K562 (cell line): ENCODE measurements around the gene HTT-AS. TPM values are rescaled to one million over a fixed set of nuclear protein-coding genes. Genes with fewer than 3 reads are reported as not detected.

ENCODE experiments used
- ATAC-seq: fragments of 200-7000 bp; cut with Tn5 transposase; 3 replicates; pipeline ENCODE4 v1.9.1; 2020; ENCODE audit warnings: moderate library complexity
- BruUV-seq: library from RNA; stranded (reverse); fragments of 400-500 nt; replicated peaks from 2 replicates; lab custom pipeline; 2021; lab: Mats Ljungman, UMichigan
- CTCF ChIA-PET: fragments of 300-600 bp; formaldehyde crosslinking; extraction: SDS; loops from one replicate; lab custom pipeline; 2021; ENCODE audit warnings: low intra/inter-chr PET ratio; lab: Yijun Ruan, JAX
- POLR2A ChIA-PET: fragments of 300-600, 350-650 bp; sonication (Branson Sonifier 250); formaldehyde crosslinking; extraction: SDS; loops from one replicate; lab custom pipeline; 2021; ENCODE audit warnings: antibody characterized with exemption, inconsistent platforms; lab: Yijun Ruan, JAX
- DNase-seq, 4 experiments: peaks; one replicate each; pipeline versions ENCODE4 v3.0.0 to v3.0.0-alpha.2; 2011 to 2018; ENCODE audit warnings: low spot score in 3 of 4, mixed read lengths in 3 of 4; ENCODE audit errors: extremely low read depth in 1 of 4
- FAIRE-seq: peaks from 2 replicates; lab custom pipeline; 2011; peaks lifted over from hg19 to GRCh38; lab: Jason Lieb, UNC
- H2AFZ ChIP-seq: 2 replicates; pipeline ENCODE4 v1.6.0; 2011; ENCODE audit warnings: low read depth, low read length, control low read depth, inconsistent platforms
- H3K27ac ChIP-seq: fragments of 200-600 bp; 3 replicates; pipeline ENCODE4 v1.8.0; 2011; ENCODE audit warnings: low read depth, mild to moderate bottlenecking, control low read depth, inconsistent platforms, low read length, moderate library complexity, mixed read lengths; ENCODE audit errors: extremely low read depth
- H3K27me3 ChIP-seq, 2 experiments: fragments of 300-600 bp in 1 of 2; 2 replicates in 1 of 2; 3 replicates in 1 of 2; pipeline versions ENCODE4 v1.6.0 to v1.8.0; 2011; ENCODE audit warnings: inconsistent platforms in 2 of 2, low read length in 2 of 2, mild to moderate bottlenecking in 1 of 2, mixed read lengths in 1 of 2, moderate library complexity in 1 of 2; ENCODE audit not compliant: control insufficient read depth in 2 of 2, insufficient read depth in 2 of 2
- H3K36me3 ChIP-seq: fragments of 300-600 bp; 3 replicates; pipeline ENCODE4 v1.8.0; 2011; ENCODE audit warnings: mild to moderate bottlenecking, low read length, inconsistent platforms; ENCODE audit not compliant: control insufficient read depth, insufficient read depth
- H3K4me1 ChIP-seq, 2 experiments: fragments of 200-600 bp in 1 of 2; replicated peaks in 1 of 2; 2 replicates in 1 of 2; 3 replicates in 1 of 2; pipeline versions ENCODE4 v1.5.1 to v1.8.0; 2011; ENCODE audit warnings: inconsistent platforms in 2 of 2, low read length in 2 of 2, mild to moderate bottlenecking in 1 of 2, mixed read lengths in 1 of 2, moderate library complexity in 1 of 2; ENCODE audit not compliant: control insufficient read depth in 2 of 2, insufficient read depth in 2 of 2
- H3K4me2 ChIP-seq: 2 replicates; pipeline ENCODE4 v1.6.1; 2011; ENCODE audit warnings: low read length, control low read depth, inconsistent platforms, mixed read lengths; ENCODE audit not compliant: insufficient read depth
- H3K4me3 ChIP-seq: fragments of 200-600 bp; sonication (generic), shearing (Covaris generic); 2 replicates; pipeline ENCODE4 v1.5.1; 2016; ENCODE audit warnings: control low read depth, inconsistent platforms
- H3K79me2 ChIP-seq: fragments of 200-600 bp; 3 replicates; pipeline ENCODE4 v1.8.0; 2011; ENCODE audit warnings: low read length, inconsistent platforms; ENCODE audit not compliant: control insufficient read depth, insufficient read depth
- H3K9ac ChIP-seq, 2 experiments: 2 replicates each; pipeline versions ENCODE4 v1.6.0 to v1.6.1; 2011; ENCODE audit warnings: low read depth in 2 of 2, low read length in 2 of 2, control low read depth in 1 of 2, inconsistent platforms in 1 of 2, mild to moderate bottlenecking in 1 of 2, mixed read lengths in 1 of 2; ENCODE audit not compliant: insufficient read depth in 1 of 2
- H3K9me1 ChIP-seq: one replicate; pipeline ENCODE4 v1.6.0; 2011; ENCODE audit warnings: inconsistent platforms, mild to moderate bottlenecking, low read length, moderate library complexity; ENCODE audit not compliant: control insufficient read depth, insufficient read depth
- H3K9me3 ChIP-seq: replicated peaks from 2 replicates; pipeline ENCODE4 v1.5.1; 2011; ENCODE audit warnings: low read depth, low read length, inconsistent platforms; ENCODE audit not compliant: control insufficient read depth, insufficient read depth
- H4K20me1 ChIP-seq: replicated peaks from 2 replicates; pipeline ENCODE4 v1.6.1; 2011; ENCODE audit warnings: low read length, inconsistent platforms, mixed read lengths; ENCODE audit not compliant: control insufficient read depth, insufficient read depth
- CREB5 ChIP-seq: fragments of 250-450 bp; sonication (Bioruptor Pico); IDR thresholded peaks from 2 replicates; pipeline ENCODE4 v1.5.0; 2020; ENCODE audit warnings: mild to moderate bottlenecking
- PRPF4 ChIP-seq: fragments of 200-400 bp; formaldehyde crosslinking; IDR thresholded peaks from one replicate; pipeline ENCODE4 v1.6.1; 2017; ENCODE audit warnings: low read length, low read depth, mild to moderate bottlenecking; ENCODE audit not compliant: insufficient read depth, poor library complexity, severe bottlenecking
- SPI1 ChIP-seq: IDR thresholded peaks from 2 replicates; pipeline ENCODE4 v1.6.1; 2011; ENCODE audit warnings: low read depth, low read length, control low read depth, borderline replicate concordance
- SRF ChIP-seq, 2 experiments: fragments of 250-450, 450-650 bp in 1 of 2; sonication (Bioruptor Pico) in 1 of 2; sonication (generic) in 1 of 2; formaldehyde crosslinking; IDR thresholded peaks; 2 replicates each; pipeline versions ENCODE4 v1.5.0 to v1.5.1; 2020 to 2022; ENCODE audit warnings: mild to moderate bottlenecking in 1 of 2, missing genetic modification reagents in 1 of 2
- WGBS: fragments of 100-300 bp; shearing (Covaris generic); methylation state at CpG from one replicate; pipeline ENCODE4 v1.1.6; 2016; ENCODE audit warnings: low coverage, mixed read lengths; ENCODE audit not compliant: insufficient coverage; ENCODE audit errors: missing lambda C conversion rate; 5-methylcytosine and 5-hydroxymethylcytosine counted together
- in situ Hi-C: fragments of 300-500 bp; cut with MboI; formaldehyde crosslinking; loops from 4 replicates; pipeline ENCODE4 v1.15.0; 2018; ENCODE audit warnings: inconsistent platforms, mixed read lengths
- intact Hi-C: fragments of 100-400 bp; cut with micrococcal nuclease; formaldehyde crosslinking; loops from 2 replicates; pipeline ENCODE4 v1.14.2; 2022
- polyA plus RNA-seq, 8 experiments: library from polyadenylated mRNA; depleted of rRNA in 4 of 8; stranded (reverse) in 5 of 8; unstranded in 3 of 8; fragments of >200 nt; fragmentation: Nextera tagmentation in 2 of 8; fragmentation: Illumina TruSeq in 1 of 8; extraction: Ambion mirVana in 2 of 8; extraction: Trizol in 1 of 8; gene quantifications; 2 replicates each; pipeline versions ENCODE4 v1.2.1 to v1.2.3, GENCODE V29; 2011 to 2014; ENCODE audit warnings: inconsistent platforms in 1 of 8, missing spikeins in 1 of 8
- total RNA-seq, 7 experiments: library from RNA; depleted of rRNA in 6 of 7; stranded (reverse); fragments of >200 nt in 6 of 7; fragmentation: Illumina TruSeq in 2 of 7; extraction: Trizol in 2 of 7; gene quantifications; 2 replicates each; pipeline versions ENCODE4 v1.2.1 to v1.2.3, GENCODE V29; 2011 to 2021; ENCODE audit warnings: low replicate concordance in 1 of 7

Gene HTT-AS
- total and polyA plus RNA-seq, 9 of the 15 experiments (the other 6 are each of a cell fraction or from before 2014, with no cell fraction given), result not detected

GRCh38 chr4:3046162-3046561, 28.2 kb downstream of the HTT-AS start:
- no peaks in the 10 kb centered on the region for H3K36me3 ChIP-seq
- 22% methylated on average over 7 of the region's 7 CpGs for WGBS
- TF ChIP-seq CREB5 (CRISPR knock-in tag) (no peak), SPI1 (peak; percentile 80), PRPF4 (no peak), SRF (CRISPR knock-in tag; IDR thresholded peaks at IDR 0.05) (peak in 1 of 2 experiments; percentile 80; a peak in 2 of 4 replicates)
- no peak overlapping the region for H3K9ac ChIP-seq
- no peaks in the 10 kb centered on the region for H4K20me1 ChIP-seq
- CTCF ChIA-PET, result no interaction called here
- no peaks in the 10 kb centered on the region for H3K9me1 ChIP-seq
- no peak for DNase-seq
- H3K9me3 ChIP-seq, result peaks cover 2% of the 10 kb centered on the region; the same call in 1 of the 2 replicates
- FAIRE-seq, result no peak
- no peak overlapping the region for H2AFZ ChIP-seq
- intact Hi-C loops (loop anchor here (5.0 to 10.0 kb wide), 2 partner anchors 89 to 396 kb away; partner anchors contain the start of gene HGFAC), in situ Hi-C loops (no loop called here)
- POLR2A ChIA-PET, result interaction anchor here (0.6 kb wide), 1 partner anchor 337 kb away, joined by 3 read pairs; no protein-coding TSS in a partner anchor
- H3K79me2 ChIP-seq, result no peaks in the 10 kb centered on the region
- no peak overlapping the region for H3K4me2 ChIP-seq
- no peak overlapping the region for H3K4me3 ChIP-seq
- peaks cover 0 to 12% of the 10 kb centered on the region in 2 experiments for H3K4me1 ChIP-seq
- peaks cover 15 to 21% of the 10 kb centered on the region in 2 experiments for H3K27me3 ChIP-seq
- no peak overlapping the region for H3K27ac ChIP-seq
- no TSS peak for BruUV-seq
- no peak for ATAC-seq
